Liver (tissue), 9 donors: ENCODE measurements around the gene C1R. TPM values are rescaled to one million over a fixed set of nuclear protein-coding genes. Genes with fewer than 3 reads are reported as not detected.

Experiments used
- DNase-seq: peaks from one replicate; pipeline ENCODE4 v3.0.0-alpha.2; 2017; ENCODE audit warnings: low spot score
- H3K27ac ChIP-seq, 2 donors: one replicate each; pipeline ENCODE4 v1.7.0; 2013; ENCODE audit warnings: inconsistent platforms in 2 of 2, low read length in 2 of 2, control low read depth in 1 of 2, low read depth in 1 of 2, mild to moderate bottlenecking in 1 of 2
- H3K27me3 ChIP-seq, 4 donors: one replicate each; pipeline versions ENCODE4 v1.6.1 to v1.7.0; 2013; ENCODE audit warnings: low read length in 3 of 4, inconsistent platforms in 1 of 4, mild to moderate bottlenecking in 1 of 4, moderate library complexity in 1 of 4; ENCODE audit not compliant: control insufficient read depth in 4 of 4, insufficient read depth in 4 of 4
- H3K36me3 ChIP-seq, 4 donors: one replicate each; pipeline versions ENCODE4 v1.6.1 to v1.7.0; 2013; ENCODE audit warnings: low read length in 3 of 4, mild to moderate bottlenecking in 3 of 4, low read depth in 1 of 4, moderate library complexity in 1 of 4; ENCODE audit not compliant: control insufficient read depth in 4 of 4, insufficient read depth in 3 of 4
- H3K4me1 ChIP-seq, 4 donors: one replicate each; pipeline versions ENCODE4 v1.6.1 to v1.7.0; 2013; ENCODE audit warnings: low read length in 3 of 4, mild to moderate bottlenecking in 3 of 4, moderate library complexity in 1 of 4; ENCODE audit not compliant: control insufficient read depth in 4 of 4, insufficient read depth in 4 of 4
- H3K4me3 ChIP-seq, 3 donors: one replicate each; pipeline versions ENCODE4 v1.6.1 to v1.7.0; 2013; ENCODE audit warnings: low read length in 3 of 3, control low read depth in 1 of 3, low read depth in 1 of 3, mild to moderate bottlenecking in 1 of 3
- H3K9ac ChIP-seq, 2 donors: one replicate each; pipeline ENCODE4 v1.7.0; 2013; ENCODE audit warnings: low read length in 2 of 2, mild to moderate bottlenecking in 2 of 2, moderate library complexity in 2 of 2, control low read depth in 1 of 2, low read depth in 1 of 2
- H3K9me3 ChIP-seq, 4 donors: one replicate each; pipeline versions ENCODE4 v1.6.1 to v1.7.0; 2013; ENCODE audit warnings: low read length in 3 of 4; ENCODE audit not compliant: control insufficient read depth in 4 of 4
- ATF3 ChIP-seq: IDR thresholded peaks from 2 replicates; pipeline ENCODE4 v1.6.1; 2016; ENCODE audit warnings: antibody characterized with exemption
- CTCF ChIP-seq: fragments of 150-350 bp; IDR thresholded peaks from 2 replicates; pipeline ENCODE4 v1.5.1; 2017; ENCODE audit warnings: improper control_type of control experiment, low read depth, low read length; ENCODE audit not compliant: missing input control
- EGR1 ChIP-seq, 2 donors: IDR thresholded peaks; 2 replicates each; pipeline ENCODE4 v1.6.1; 2016 to 2018; ENCODE audit warnings: antibody characterized with exemption in 2 of 2, low read depth in 2 of 2
- FOXA1 ChIP-seq: IDR thresholded peaks from 2 replicates; pipeline ENCODE4 v1.6.1; 2016; ENCODE audit warnings: antibody characterized with exemption
- GABPA ChIP-seq, 2 donors: IDR thresholded peaks in 1 of 2; conservative IDR thresholded peaks in 1 of 2; 2 replicates each; pipeline ENCODE4 v1.6.1; 2016; ENCODE audit warnings: antibody characterized with exemption in 2 of 2, mild to moderate bottlenecking in 1 of 2, moderate library complexity in 1 of 2
- HNF4A ChIP-seq, 2 donors: conservative IDR thresholded peaks; 2 replicates each; pipeline ENCODE4 v1.6.1; 2016; ENCODE audit warnings: antibody characterized with exemption in 2 of 2, mild to moderate bottlenecking in 2 of 2
- HNF4G ChIP-seq: IDR thresholded peaks from 2 replicates; pipeline ENCODE4 v1.6.1; 2016; ENCODE audit warnings: antibody characterized with exemption
- JUND ChIP-seq, 2 donors: IDR thresholded peaks; 2 replicates each; pipeline ENCODE4 v1.6.1; 2016; ENCODE audit warnings: antibody characterized with exemption in 2 of 2
- MAX ChIP-seq: IDR thresholded peaks from 2 replicates; pipeline ENCODE4 v1.6.1; 2016; ENCODE audit warnings: antibody characterized with exemption
- NR2F2 ChIP-seq: IDR thresholded peaks from 2 replicates; pipeline ENCODE4 v1.6.1; 2016; ENCODE audit warnings: antibody characterized with exemption
- RAD21 ChIP-seq, 2 donors: IDR thresholded peaks; 2 replicates each; pipeline ENCODE4 v1.6.1; 2016; ENCODE audit warnings: antibody characterized with exemption in 2 of 2, mild to moderate bottlenecking in 2 of 2
- REST ChIP-seq: IDR thresholded peaks from 2 replicates; pipeline ENCODE4 v1.6.1; 2016; ENCODE audit warnings: antibody characterized with exemption, mild to moderate bottlenecking
- RXRA ChIP-seq, 2 donors: IDR thresholded peaks; 2 replicates each; pipeline ENCODE4 v1.6.1; 2017 to 2018; ENCODE audit warnings: antibody characterized with exemption in 2 of 2, mild to moderate bottlenecking in 1 of 2
- SP1 ChIP-seq: IDR thresholded peaks from 2 replicates; pipeline ENCODE4 v1.6.1; 2018; ENCODE audit warnings: antibody characterized with exemption, mild to moderate bottlenecking
- TAF1 ChIP-seq: conservative IDR thresholded peaks from 2 replicates; pipeline ENCODE4 v1.6.1; 2016; ENCODE audit warnings: antibody characterized with exemption, mild to moderate bottlenecking
- YY1 ChIP-seq: IDR thresholded peaks from 2 replicates; pipeline ENCODE4 v1.6.1; 2016; ENCODE audit warnings: antibody characterized with exemption, mild to moderate bottlenecking
- ZBTB33 ChIP-seq: IDR thresholded peaks from 2 replicates; pipeline ENCODE4 v1.6.1; 2016; ENCODE audit warnings: antibody characterized with exemption
- WGBS: extraction: QIAGEN DNeasy Blood & Tissue Kit; methylation state at CpG from one replicate; pipeline ENCODE4 v1.1.7; 2013; 5-methylcytosine and 5-hydroxymethylcytosine counted together
- polyA plus RNA-seq, 2 donors: library from polyadenylated mRNA; stranded (reverse) in 1 of 2; unstranded in 1 of 2; fragments of 200-250 nt in 1 of 2; fragments of >200 nt in 1 of 2; fragmentation: Nextera tagmentation in 1 of 2; extraction: Ambion mirVana in 1 of 2; gene quantifications; one replicate each; pipeline versions ENCODE4 v1.2.1 to v1.2.3, GENCODE V29; 2013 to 2015
- total RNA-seq, 2 donors: library from RNA; depleted of rRNA; stranded (reverse); fragments of >200 nt; gene quantifications; one replicate each; pipeline ENCODE4 v1.2.3, GENCODE V29; 2014
- donor health status: healthy.
- donor health status: healthy.
- donor health status: healthy.
- donor health status: healthy.
- donor health status: healthy.

C1R gene
- total and polyA plus RNA-seq, 4 donors = 211 to 1,822 (median 1,153) TPM

- Histone ChIP-seq H3K4me1 (peaks cover 2 to 21% (median 14%) of the 10 kb centered on the region in 4 donors), H3K9me3 (no peaks in the 10 kb centered on the region), H3K27ac (no peak overlapping the region), H3K36me3 (peaks cover 5 to 32% (median 17%) of the 10 kb centered on the region in 4 donors), H3K9ac (no peak overlapping the region), H3K27me3 (no peaks in the 10 kb centered on the region), H3K4me3 (no peak overlapping the region)
- no peak for DNase-seq
- TF ChIP-seq HNF4G = no peak
- TF ChIP-seq HNF4A (conservative IDR thresholded peaks at IDR 0.05) = no peak
- TF ChIP-seq RAD21 (IDR thresholded peaks at IDR 0.05) = no peak
- no peak for TF ChIP-seq JUND (IDR thresholded peaks at IDR 0.05)
- no peak for TF ChIP-seq YY1
- TF ChIP-seq RXRA (IDR thresholded peaks at IDR 0.05) = no peak
- no peak for TF ChIP-seq CTCF
- no peak for TF ChIP-seq SP1
- no peak for TF ChIP-seq REST
- 87% methylated on average over 19 of the region's 19 CpGs for WGBS
These were observed 4.7 kb upstream of the C1R start for GRCh38 chr12:7096979-7097378.

- TF ChIP-seq MAX (no peak), GABPA (IDR thresholded peaks at IDR 0.05 in 1 of 2, conservative IDR thresholded peaks at IDR 0.05 in 1 of 2) (no peak), RAD21 (IDR thresholded peaks at IDR 0.05) (no peak), TAF1 (no peak), EGR1 (IDR thresholded peaks at IDR 0.05; ENCODE audit: low read depth in 2 of 2) (no peak), FOXA1 (no peak), REST (no peak), ZBTB33 (no peak), NR2F2 (no peak), HNF4G (no peak), ATF3 (no peak)
- Histone ChIP-seq H3K9me3 (no peaks in the 10 kb centered on the region), H3K4me3 (no peak overlapping the region), H3K9ac (no peak overlapping the region), H3K27ac (no peak overlapping the region), H3K27me3 (no peaks in the 10 kb centered on the region), H3K36me3 (peaks cover 3 to 25% (median 17%) of the 10 kb centered on the region in 4 donors), H3K4me1 (peaks cover 2 to 21% (median 14%) of the 10 kb centered on the region in 4 donors)
- no peak for DNase-seq
- WGBS = 87% methylated on average over 26 of the region's 26 CpGs
These were observed 4.0 kb upstream of the C1R start for GRCh38 chr12:7096006-7096932.
